MG63 (cell line): ENCODE measurements around the gene NCF4. TPM values are rescaled to one million over a fixed set of nuclear protein-coding genes. Genes with fewer than 3 reads are reported as not detected.

ENCODE experiments used
- DNase-seq: peaks from one replicate; pipeline ENCODE4 v3.0.0-alpha.2; 2020
- H3K27me3 ChIP-seq: fragments of 250-450 bp; sonication (Bioruptor Pico); 2 replicates; pipeline ENCODE4 v1.5.1; 2020; ENCODE audit warnings: mild to moderate bottlenecking, moderate library complexity
- H3K36me3 ChIP-seq: fragments of 250-450 bp; sonication (Bioruptor Pico); 2 replicates; pipeline ENCODE4 v1.5.1; 2020; ENCODE audit warnings: mild to moderate bottlenecking, moderate library complexity
- H3K4me3 ChIP-seq: fragments of 250-450 bp; sonication (Bioruptor Pico); 2 replicates; pipeline ENCODE4 v1.5.1; 2020; ENCODE audit warnings: mild to moderate bottlenecking, moderate library complexity
- H3K9me3 ChIP-seq: fragments of 250-450 bp; sonication (Bioruptor Pico); 2 replicates; pipeline ENCODE4 v1.5.1; 2020; ENCODE audit warnings: mild to moderate bottlenecking, moderate library complexity
- total RNA-seq: library from RNA; depleted of rRNA; stranded (reverse); fragments of >200 nt; shearing (Covaris generic); gene quantifications from 2 replicates; pipeline ENCODE4 v1.2.3, GENCODE V29; 2014; ENCODE audit warnings: low replicate concordance; rRNA removed

The NCF4 gene
- total RNA-seq, 1 experiment from 2014 or later = not detected

- DNase-seq = no peak
- Histone ChIP-seq H3K4me3 (no peak overlapping the region), H3K9me3 (no peaks in the 10 kb centered on the region), H3K36me3 (no peaks in the 10 kb centered on the region), H3K27me3 (peaks cover 4% of the 10 kb centered on the region)
Measured at GRCh38 chr22:36918586-36919284, 57.9 kb downstream of the NCF4 start.

GRCh38 chr22:36921309-36922104 is 60.7 kb downstream of the NCF4 start:
- DNase-seq = no peak
- Histone ChIP-seq H3K27me3 (no peaks in the 10 kb centered on the region; the same call in 1 of the 2 replicates), H3K9me3 (no peaks in the 10 kb centered on the region)

GRCh38 chr22:36922105-36922608 is 61.4 kb downstream of the NCF4 start:
- H3K36me3 ChIP-seq = no peaks in the 10 kb centered on the region
- DNase-seq = no peak
- H3K27me3 ChIP-seq = no peaks in the 10 kb centered on the region; the same call in 1 of the 2 replicates

More at GRCh38 chr22:36921309-36922104, 60.7 kb downstream of the NCF4 start:
- no peak overlapping the region for H3K4me3 ChIP-seq
- no peaks in the 10 kb centered on the region for H3K36me3 ChIP-seq

GRCh38 chr22:36922711-36923110 is 61.9 kb downstream of the NCF4 start:
- H3K27me3 ChIP-seq = no peaks in the 10 kb centered on the region

More at GRCh38 chr22:36922105-36922608, 61.4 kb downstream of the NCF4 start:
- no peak overlapping the region for H3K4me3 ChIP-seq
- H3K9me3 ChIP-seq = no peaks in the 10 kb centered on the region

GRCh38 chr22:36923131-36923788 is 62.5 kb downstream of the NCF4 start:
- no peaks in the 10 kb centered on the region for H3K9me3 ChIP-seq
- no peaks in the 10 kb centered on the region for H3K27me3 ChIP-seq
- no peak overlapping the region for H3K4me3 ChIP-seq
- H3K36me3 ChIP-seq = no peaks in the 10 kb centered on the region
- DNase-seq = no peak

More at GRCh38 chr22:36922711-36923110, 61.9 kb downstream of the NCF4 start:
- H3K4me3 ChIP-seq = no peak overlapping the region
- DNase-seq = no peak
- H3K9me3 ChIP-seq = no peaks in the 10 kb centered on the region
- no peaks in the 10 kb centered on the region for H3K36me3 ChIP-seq

GRCh38 chr22:36924151-36924698 is 63.4 kb downstream of the NCF4 start:
- H3K36me3 ChIP-seq = no peaks in the 10 kb centered on the region
- DNase-seq = no peak
- H3K4me3 ChIP-seq = no peak overlapping the region
- H3K9me3 ChIP-seq = no peaks in the 10 kb centered on the region
- no peaks in the 10 kb centered on the region for H3K27me3 ChIP-seq

GRCh38 chr22:36925388-36926290 is 64.8 kb downstream of the NCF4 start:
- Histone ChIP-seq H3K4me3 (no peak overlapping the region), H3K27me3 (no peaks in the 10 kb centered on the region), H3K9me3 (no peaks in the 10 kb centered on the region), H3K36me3 (no peaks in the 10 kb centered on the region)
- DNase-seq = peak; percentile 37

GRCh38 chr22:36926309-36926708 is 65.5 kb downstream of the NCF4 start:
- Histone ChIP-seq H3K4me3 (no peak overlapping the region), H3K36me3 (no peaks in the 10 kb centered on the region), H3K9me3 (no peaks in the 10 kb centered on the region), H3K27me3 (no peaks in the 10 kb centered on the region)
- DNase-seq = no peak

GRCh38 chr22:36926721-36927435 is 66.1 kb downstream of the NCF4 start:
- DNase-seq = no peak
- H3K36me3 ChIP-seq = no peaks in the 10 kb centered on the region
- H3K27me3 ChIP-seq = no peaks in the 10 kb centered on the region
- H3K4me3 ChIP-seq = no peak overlapping the region
- H3K9me3 ChIP-seq = no peaks in the 10 kb centered on the region

Other genes with a start within 250 kb of the NCF4 start
- not detected in 2 replicates for gene CACNG2, start 157.3 kb upstream of the NCF4 start, total RNA-seq
- gene IFT27, start 84.9 kb upstream of the NCF4 start, total RNA-seq = 11.1 and 26.7 TPM in 2 replicates
- not detected in 2 replicates for gene PVALB, start 44.0 kb upstream of the NCF4 start, total RNA-seq
- not detected in 2 replicates for gene CSF2RB, start 52.6 kb downstream of the NCF4 start, total RNA-seq
- gene TST, start 158.4 kb downstream of the NCF4 start, total RNA-seq = 29.6 and 52.6 TPM in 2 replicates
- 95.7 and 112 TPM in 2 replicates for gene MPST, start 158.7 kb downstream of the NCF4 start, total RNA-seq
- gene KCTD17, start 190.7 kb downstream of the NCF4 start, total RNA-seq = 7.6 and 29.1 TPM in 2 replicates
- not detected in 2 replicates for gene TMPRSS6, start 248.7 kb downstream of the NCF4 start, total RNA-seq